Measurements from ENCODE around the gene B4GALT6.

The B4GALT6 gene

DNA sequence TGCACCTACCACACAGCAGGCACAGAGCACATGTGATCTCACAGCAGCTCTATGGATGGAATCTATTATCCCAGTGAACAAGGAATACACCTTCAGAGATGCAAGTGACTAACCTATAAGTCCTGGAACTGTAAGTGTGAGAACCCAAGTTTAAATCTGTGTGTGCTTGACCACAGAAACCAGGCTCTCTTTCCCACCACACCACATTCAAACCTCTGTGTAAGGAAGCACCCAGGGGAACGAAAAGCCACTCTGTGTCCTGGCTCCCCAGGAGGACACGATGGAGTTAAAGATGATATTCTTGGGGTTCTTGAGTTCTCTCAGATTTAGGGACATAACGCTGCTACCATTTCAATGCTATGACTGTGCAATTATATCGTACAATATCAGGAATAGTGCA is 53.8 kb downstream of the B4GALT6 start:
- no peak for DNase-seq

DNA sequence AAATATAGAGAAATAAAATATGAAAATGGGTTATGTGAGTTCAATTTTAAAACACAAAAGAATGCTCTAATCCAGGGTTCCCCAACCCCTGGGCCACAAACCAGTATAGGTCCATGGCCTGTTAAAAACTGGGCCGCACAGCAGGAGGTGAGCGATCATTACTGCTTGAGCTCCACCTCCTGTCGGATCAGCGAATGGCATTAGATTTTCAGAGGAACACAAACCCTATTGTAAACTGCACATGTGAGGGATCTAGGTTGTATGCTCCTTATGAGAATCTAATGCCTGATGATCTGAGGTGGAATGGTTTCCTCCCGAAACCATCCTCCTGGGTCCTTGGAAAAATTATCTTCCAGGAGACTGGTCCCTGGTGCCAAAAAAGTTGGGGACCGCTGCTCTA is 58.0 kb downstream of the B4GALT6 start:
- DNase-seq, result no peak

GRCh38 chr18:31624892-31625640 is 59.3 kb downstream of the B4GALT6 start:
- DNase-seq, result no peak

- no peak for DNase-seq
Observed at GRCh38 chr18:31619291-31619690, 65.1 kb downstream of the B4GALT6 start.

- DNase-seq, result no peak
Observed at GRCh38 chr18:31618801-31619200, 65.6 kb downstream of the B4GALT6 start.

DNA sequence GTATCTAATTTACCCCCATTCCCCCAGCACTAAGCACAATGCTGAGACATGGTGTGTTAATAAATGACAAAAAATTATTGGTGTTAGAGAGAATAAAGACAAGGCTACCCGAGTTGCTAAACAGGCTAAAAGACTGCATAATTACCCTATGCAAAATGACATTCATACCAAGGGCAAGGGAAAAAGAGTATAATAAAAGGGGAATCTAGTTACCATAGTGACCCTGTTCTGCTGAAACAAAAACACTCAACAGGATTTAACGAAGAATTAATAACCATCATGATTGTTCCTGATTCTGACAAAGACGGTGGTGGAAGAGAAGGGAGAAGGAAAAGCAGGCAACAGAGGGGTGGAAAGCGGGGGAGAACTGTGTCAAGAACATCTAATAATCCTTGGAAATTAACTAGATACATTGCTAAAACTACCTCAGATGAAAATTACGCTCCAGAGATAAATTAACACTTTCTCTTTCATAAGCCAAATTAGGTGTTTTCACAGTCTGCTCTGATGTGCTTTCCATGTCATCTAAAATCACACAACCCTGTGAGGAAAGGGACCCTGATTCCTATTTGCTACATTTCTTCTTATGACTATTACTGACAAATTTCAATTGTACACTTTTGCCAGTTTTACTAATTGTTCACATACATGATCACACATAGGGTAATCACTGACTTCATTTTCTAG is 67.2 kb downstream of the B4GALT6 start:
- no peak for DNase-seq

DNA sequence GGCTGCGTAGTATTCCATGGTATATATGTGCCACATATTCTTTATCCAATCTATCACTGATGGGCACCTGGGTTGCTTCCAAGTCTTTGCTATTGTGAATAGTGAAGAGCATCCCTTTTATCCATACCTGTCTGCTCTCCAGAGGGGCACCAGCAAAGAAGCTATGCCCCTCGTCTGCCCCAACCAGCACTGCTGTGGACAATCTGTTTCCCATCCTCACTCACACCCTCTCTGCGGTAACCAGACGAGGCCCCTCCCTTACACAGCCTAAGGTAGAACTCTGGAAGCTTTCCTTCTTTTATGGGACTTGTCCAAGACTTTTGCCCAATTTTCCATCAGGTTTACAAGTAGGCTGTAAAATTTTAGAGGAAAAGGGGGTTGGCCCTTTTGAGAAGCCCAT is 67.8 kb downstream of the B4GALT6 start:
- no peak for DNase-seq

DNA sequence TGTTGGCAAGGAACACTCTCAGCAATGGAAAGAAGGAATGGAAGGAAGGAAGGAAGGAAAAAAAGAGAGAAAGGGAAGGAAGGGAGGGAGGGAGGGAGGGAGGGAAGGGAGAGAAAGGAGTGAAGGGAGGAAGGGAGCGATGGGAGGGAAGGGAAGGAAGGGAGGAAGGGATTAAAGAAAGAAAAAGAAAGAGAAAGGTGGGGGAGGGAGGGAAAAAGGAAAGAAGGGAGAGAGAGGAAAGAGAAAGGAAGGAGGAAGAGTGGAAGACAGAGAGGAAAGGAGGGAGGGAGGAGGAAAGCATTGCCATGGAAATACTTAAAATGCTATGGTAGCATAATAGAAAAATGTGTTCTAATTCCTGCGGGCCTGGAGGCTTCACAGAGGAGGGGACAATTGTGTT is 70.3 kb downstream of the B4GALT6 start:
- no peak for DNase-seq

GRCh38 chr18:31612124-31612523 is 72.3 kb downstream of the B4GALT6 start:
- DNase-seq, result no peak

GRCh38 chr18:31611511-31611910 is 72.9 kb downstream of the B4GALT6 start:
- DNase-seq, result no peak

DNA sequence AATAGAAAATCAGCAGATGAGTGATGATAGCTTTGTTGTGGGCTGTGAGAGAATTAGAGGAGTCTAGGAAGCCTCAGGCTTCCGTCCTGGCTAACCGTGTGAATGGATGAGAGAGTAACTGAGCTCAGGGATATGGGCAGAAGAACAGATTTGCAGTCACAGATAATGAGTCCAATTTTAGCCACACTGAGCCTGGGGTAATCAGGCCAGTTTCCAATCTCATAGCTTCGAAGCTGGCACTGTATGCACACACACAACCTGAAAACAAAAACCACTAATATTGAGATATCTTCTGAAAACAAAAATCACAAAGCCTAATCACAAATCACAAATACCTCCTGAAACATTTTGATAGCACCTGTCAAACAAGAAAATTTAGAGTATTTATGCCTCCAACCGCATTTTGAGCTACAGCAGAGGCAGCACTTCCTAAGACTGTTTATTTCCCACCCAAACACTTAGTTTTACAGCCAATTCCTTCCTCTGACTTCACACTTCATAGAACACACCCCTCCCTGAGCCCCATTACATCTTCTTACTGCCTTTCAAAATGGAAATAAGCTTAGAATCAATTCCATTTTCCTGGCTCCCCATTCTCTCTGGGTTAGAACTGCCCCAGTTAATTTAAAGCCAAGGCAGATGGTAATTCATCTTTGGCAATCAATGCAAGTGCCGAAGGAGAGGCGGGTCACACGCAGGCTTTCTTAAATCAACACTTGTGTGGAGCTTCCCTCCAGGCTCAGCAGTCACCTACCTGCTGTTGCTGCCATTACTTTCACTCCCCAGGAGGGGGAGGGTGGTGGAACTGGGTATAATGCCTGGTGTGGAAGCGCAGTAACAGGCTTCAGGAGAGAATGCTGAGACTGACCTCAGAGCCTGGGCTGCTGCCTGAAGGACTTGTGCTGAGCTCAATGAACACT is 73.8 kb downstream of the B4GALT6 start:
- DNase-seq, result peak; percentile 28

- DNase-seq, result no peak
Observed at GRCh38 chr18:31609886-31610285, 74.5 kb downstream of the B4GALT6 start.

DNA sequence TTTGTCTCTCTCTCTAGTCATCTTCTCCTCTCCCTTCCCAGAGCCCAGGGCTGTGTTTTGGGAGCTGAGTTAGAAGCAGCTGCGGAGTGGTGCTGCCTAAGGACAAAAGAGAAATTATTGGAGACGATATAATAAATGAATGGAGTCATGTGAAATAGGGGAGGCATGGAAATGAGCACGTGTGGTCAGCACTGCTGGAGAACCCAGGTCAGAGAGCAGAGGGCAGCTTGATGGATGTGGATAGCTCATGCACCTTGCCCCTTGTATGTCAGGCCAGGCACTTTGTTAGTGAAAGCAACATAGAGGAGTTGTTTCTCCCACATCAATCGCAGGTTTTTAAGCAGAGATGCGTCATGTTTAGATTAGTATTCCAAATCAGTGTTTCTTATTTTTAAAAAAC is 77.0 kb downstream of the B4GALT6 start:
- no peak for DNase-seq

GRCh38 chr18:31606265-31606664 is 78.1 kb downstream of the B4GALT6 start:
- DNase-seq, result no peak

GRCh38 chr18:31603315-31603714 is 81.1 kb downstream of the B4GALT6 start:
- no peak for DNase-seq

- DNase-seq, result no peak
Observed at GRCh38 chr18:31598021-31598805, 86.2 kb downstream of the B4GALT6 start.

- DNase-seq, result no peak
Observed at GRCh38 chr18:31596081-31596872, 88.1 kb downstream of the B4GALT6 start.

- no peak for DNase-seq
Observed at GRCh38 chr18:31595121-31595771, 89.1 kb downstream of the B4GALT6 start.

DNA sequence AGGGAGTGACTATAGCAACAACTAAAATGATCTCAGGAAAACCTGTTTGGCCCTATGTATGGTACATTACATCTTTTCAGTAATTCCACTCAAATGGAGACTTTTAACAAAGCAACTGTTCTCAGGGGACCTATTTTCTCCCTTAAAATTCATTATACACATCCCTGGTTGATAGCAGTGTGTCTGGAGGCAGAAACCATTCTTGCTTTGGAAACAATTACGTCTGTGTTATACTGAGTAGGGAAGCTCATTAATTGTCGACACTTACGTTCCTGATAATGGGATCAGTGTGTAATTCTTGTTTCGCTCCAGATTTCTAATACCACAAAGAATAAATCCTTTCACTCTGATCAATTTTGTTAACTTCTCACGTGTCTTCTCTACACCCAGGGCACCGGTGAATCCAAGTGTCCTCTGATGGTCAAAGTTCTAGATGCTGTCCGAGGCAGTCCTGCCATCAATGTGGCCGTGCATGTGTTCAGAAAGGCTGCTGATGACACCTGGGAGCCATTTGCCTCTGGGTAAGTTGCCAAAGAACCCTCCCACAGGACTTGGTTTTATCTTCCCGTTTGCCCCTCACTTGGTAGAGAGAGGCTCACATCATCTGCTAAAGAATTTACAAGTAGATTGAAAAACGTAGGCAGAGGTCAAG is 91.7 kb downstream of the B4GALT6 start:
- no peak for DNase-seq

GRCh38 chr18:31591628-31592027 is 92.8 kb downstream of the B4GALT6 start, which contains the start of gene TTR:
TSS of gene TTR (plus strand) at chr18:31591877. CDS start at chr18:31591903, 26 bp downstream.
- no peak for DNase-seq

DNA sequence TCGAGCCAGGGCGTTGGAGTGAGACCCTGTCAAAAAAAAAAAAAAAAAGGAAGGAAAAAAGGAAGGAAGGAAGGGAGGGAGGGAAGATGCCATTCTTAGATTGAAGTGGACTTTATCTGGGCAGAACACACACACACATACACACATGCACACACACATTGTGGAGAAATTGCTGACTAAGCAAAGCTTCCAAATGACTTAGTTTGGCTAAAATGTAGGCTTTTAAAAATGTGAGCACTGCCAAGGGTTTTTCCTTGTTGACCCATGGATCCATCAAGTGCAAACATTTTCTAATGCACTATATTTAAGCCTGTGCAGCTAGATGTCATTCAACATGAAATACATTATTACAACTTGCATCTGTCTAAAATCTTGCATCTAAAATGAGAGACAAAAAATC is 93.3 kb downstream of the B4GALT6 start:
- DNase-seq, result no peak

Data from NCI-H774 (cell line).